ENCODE data around the gene RBM47.
"Not testable (repeated sequence)": the region's sequence is repeated elsewhere in the genome, so short reads cannot be mapped to it uniquely, and the experiment has no call there.

RBM47 gene

DNA sequence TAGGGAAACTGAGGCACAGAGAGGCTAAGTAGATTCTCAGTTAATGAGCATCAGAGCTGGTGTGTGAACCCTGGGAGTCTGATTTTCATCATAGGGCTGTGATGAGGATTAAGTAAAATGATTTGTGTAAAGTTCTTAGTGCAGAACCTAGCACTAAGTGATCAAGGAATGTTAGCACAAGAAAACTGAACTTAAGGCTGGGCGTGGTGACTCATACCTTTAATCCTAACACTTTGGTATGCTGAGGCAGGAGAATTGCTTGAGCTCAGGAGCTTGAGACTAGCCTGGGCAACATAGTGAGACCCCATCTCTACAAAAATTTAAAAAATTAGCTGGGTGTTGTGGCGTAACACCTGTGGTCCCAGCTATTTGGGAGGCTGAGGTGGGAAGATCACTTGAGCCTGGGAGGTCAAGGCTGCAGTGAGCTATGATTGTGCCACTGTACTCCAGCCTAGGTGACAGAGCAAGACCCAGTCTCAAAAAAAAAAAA is 183.4 kb downstream of the RBM47 start:
- CTCF ChIA-PET = interaction anchor here (0.6 to 1.0 kb wide), 2 partner anchors 129 to 816 kb away, joined by 3 to 4 read pairs; no protein-coding TSS in a partner anchor
- 0 out of 2 replicates have a peak, but pooled peaks have one; percentile 24 for TF ChIP-seq ZNF121 (tag by site-specific recombination; IDR thresholded peaks at IDR 0.05)
- POLR2A ChIA-PET; H3K4me3 ChIP-seq (ENCODE audit: low read depth, low read length); H3K4me1 ChIP-seq (ENCODE audit: control insufficient read depth, insufficient read depth, low read length); H3K27ac ChIP-seq (ENCODE audit: extremely low read depth, low read depth, low read length); H3K9me3 ChIP-seq (ENCODE audit: control insufficient read depth, insufficient read depth, low read depth, low read length); H3K36me3 ChIP-seq (ENCODE audit: control insufficient read depth in 2 of 2, insufficient read depth in 1 of 2, low read length in 2 of 2): not testable (repeated sequence)

DNA sequence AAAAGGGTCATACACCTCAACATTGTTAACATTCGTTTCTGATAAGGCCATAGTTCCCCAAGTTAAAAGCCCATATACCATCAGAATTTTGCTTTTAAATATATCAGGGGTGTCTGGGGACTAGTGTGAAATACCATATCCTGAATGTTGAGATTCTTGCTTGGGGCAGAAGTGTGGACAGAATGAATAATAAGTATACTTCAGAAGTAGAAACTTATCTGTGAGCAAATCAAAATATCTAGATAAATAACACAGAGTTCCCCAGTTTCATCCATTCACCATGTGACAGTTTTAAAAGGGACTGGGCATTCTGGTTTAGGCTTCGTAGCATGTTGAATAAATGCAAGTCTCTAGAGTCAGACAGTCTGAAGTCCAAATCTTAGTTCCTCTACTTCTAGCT is 184.0 kb downstream of the RBM47 start:
- H3K4me3 ChIP-seq (ENCODE audit: low read depth, low read length) = no peak overlapping the region
- CTCF ChIA-PET = interaction anchor here (1.0 kb wide), 1 partner anchor 128 kb away, joined by 4 read pairs; no protein-coding TSS in a partner anchor
- H3K27ac ChIP-seq (ENCODE audit: extremely low read depth, low read depth, low read length) = no peak overlapping the region
- H3K4me1 ChIP-seq (ENCODE audit: control insufficient read depth, insufficient read depth, low read length) = no peaks in the 10 kb centered on the region
- no peaks in the 10 kb centered on the region for H3K36me3 ChIP-seq (ENCODE audit: control insufficient read depth in 2 of 2, insufficient read depth in 1 of 2, low read length in 2 of 2)
- POLR2A ChIA-PET = no interaction called here
- TF ChIP-seq ZNF114 (tag by site-specific recombination; IDR thresholded peaks at IDR 0.05) (no peak), KLF1 (tag by site-specific recombination; IDR thresholded peaks at IDR 0.05) (no peak)
- TF ChIP-seq, protein P1, sequence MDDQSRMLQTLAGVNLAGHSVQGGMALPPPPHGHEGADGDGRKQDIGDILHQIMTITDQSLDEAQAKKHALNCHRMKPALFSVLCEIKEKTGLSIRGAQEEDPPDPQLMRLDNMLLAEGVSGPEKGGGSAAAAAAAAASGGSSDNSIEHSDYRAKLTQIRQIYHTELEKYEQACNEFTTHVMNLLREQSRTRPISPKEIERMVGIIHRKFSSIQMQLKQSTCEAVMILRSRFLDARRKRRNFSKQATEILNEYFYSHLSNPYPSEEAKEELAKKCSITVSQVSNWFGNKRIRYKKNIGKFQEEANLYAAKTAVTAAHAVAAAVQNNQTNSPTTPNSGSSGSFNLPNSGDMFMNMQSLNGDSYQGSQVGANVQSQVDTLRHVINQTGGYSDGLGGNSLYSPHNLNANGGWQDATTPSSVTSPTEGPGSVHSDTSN (CRISPR knock-in tag; IDR thresholded peaks at IDR 0.05) = no peak
- H3K9me3 ChIP-seq (ENCODE audit: control insufficient read depth, insufficient read depth, low read depth, low read length) = no peaks in the 10 kb centered on the region

DNA sequence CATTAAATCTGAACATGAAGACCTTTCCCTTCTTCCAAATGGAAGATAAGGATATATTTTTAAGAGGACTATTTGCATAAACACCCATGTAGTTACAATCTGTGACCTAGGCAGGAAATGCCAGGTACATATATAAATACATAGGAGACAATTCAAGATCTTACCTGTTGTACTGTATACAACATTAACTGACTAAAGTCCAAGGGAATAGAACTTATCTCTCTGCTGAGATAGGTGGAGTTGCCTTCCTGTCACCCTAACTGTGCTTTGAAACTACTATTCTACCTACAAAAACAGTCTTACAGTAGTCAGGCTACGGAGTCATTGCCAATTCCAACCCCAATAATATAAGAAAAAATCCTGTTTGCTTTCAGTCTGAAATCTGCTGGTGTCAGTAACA is 188.2 kb downstream of the RBM47 start:
- H3K27ac ChIP-seq (ENCODE audit: extremely low read depth, low read depth, low read length) = no peak overlapping the region
- H3K4me3 ChIP-seq (ENCODE audit: low read depth, low read length) = no peak overlapping the region
- no peaks in the 10 kb centered on the region for H3K9me3 ChIP-seq (ENCODE audit: control insufficient read depth, insufficient read depth, low read depth, low read length)
- H3K4me1 ChIP-seq (ENCODE audit: control insufficient read depth, insufficient read depth, low read length) = no peaks in the 10 kb centered on the region
- peaks cover 0 to 14% of the 10 kb centered on the region in 2 experiments; a peak in 1 of 3 replicates for H3K36me3 ChIP-seq (ENCODE audit: control insufficient read depth in 2 of 2, insufficient read depth in 1 of 2, low read length in 2 of 2)
- TF ChIP-seq ZNF239 (tag by site-specific recombination; IDR thresholded peaks at IDR 0.05) = no peak
- TF ChIP-seq SALL2 (tag by site-specific recombination; IDR thresholded peaks at IDR 0.05; ENCODE audit: borderline replicate concordance) = no peak
- TF ChIP-seq, protein P2, sequence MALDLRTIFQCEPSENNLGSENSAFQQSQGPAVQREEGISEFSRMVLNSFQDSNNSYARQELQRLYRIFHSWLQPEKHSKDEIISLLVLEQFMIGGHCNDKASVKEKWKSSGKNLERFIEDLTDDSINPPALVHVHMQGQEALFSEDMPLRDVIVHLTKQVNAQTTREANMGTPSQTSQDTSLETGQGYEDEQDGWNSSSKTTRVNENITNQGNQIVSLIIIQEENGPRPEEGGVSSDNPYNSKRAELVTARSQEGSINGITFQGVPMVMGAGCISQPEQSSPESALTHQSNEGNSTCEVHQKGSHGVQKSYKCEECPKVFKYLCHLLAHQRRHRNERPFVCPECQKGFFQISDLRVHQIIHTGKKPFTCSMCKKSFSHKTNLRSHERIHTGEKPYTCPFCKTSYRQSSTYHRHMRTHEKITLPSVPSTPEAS (tag by site-specific recombination; IDR thresholded peaks at IDR 0.05) = no peak
- TF ChIP-seq ZNF670 (tag by site-specific recombination; IDR thresholded peaks at IDR 0.05; ENCODE audit: low read depth) = no peak
- no peak for TF ChIP-seq ZNF138 (tag by site-specific recombination; IDR thresholded peaks at IDR 0.05; ENCODE audit: borderline replicate concordance)
- TF ChIP-seq KLF1 (tag by site-specific recombination; IDR thresholded peaks at IDR 0.05) = no peak
- no peak for TF ChIP-seq ZNF623 (tag by site-specific recombination; IDR thresholded peaks at IDR 0.05)
- no peak for TF ChIP-seq ZFHX2 (tag by site-specific recombination; conservative IDR thresholded peaks at IDR 0.05)
- TF ChIP-seq ZBTB7A (tag by site-specific recombination; IDR thresholded peaks at IDR 0.05; ENCODE audit: low read depth) = no peak
- no peak for TF ChIP-seq ZNF830 (tag by site-specific recombination; IDR thresholded peaks at IDR 0.05; ENCODE audit: low read depth)
- no peak for TF ChIP-seq ZNF549 (tag by site-specific recombination; IDR thresholded peaks at IDR 0.05)
- TF ChIP-seq ZNF157 (tag by site-specific recombination; IDR thresholded peaks at IDR 0.05) = no peak
- TF ChIP-seq KLF7 (tag by site-specific recombination; IDR thresholded peaks at IDR 0.05; ENCODE audit: borderline replicate concordance) = no peak
- TF ChIP-seq ZNF311 (tag by site-specific recombination; IDR thresholded peaks at IDR 0.05; ENCODE audit: borderline replicate concordance) = no peak
- TF ChIP-seq, protein P3, sequence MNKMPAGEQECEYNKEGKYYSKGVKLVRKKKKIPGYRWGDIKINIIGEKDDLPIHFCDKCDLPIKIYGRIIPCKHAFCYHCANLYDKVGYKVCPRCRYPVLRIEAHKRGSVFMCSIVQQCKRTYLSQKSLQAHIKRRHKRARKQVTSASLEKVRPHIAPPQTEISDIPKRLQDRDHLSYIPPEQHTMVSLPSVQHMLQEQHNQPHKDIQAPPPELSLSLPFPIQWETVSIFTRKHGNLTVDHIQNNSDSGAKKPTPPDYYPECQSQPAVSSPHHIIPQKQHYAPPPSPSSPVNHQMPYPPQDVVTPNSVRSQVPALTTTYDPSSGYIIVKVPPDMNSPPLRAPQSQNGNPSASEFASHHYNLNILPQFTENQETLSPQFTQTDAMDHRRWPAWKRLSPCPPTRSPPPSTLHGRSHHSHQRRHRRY (tag by site-specific recombination; IDR thresholded peaks at IDR 0.05) = no peak
- no peak for TF ChIP-seq ZNF426 (tag by site-specific recombination; IDR thresholded peaks at IDR 0.05)
- no peak for TF ChIP-seq ZNF248 (tag by site-specific recombination; IDR thresholded peaks at IDR 0.05)
- ChIA-PET POLR2A (no interaction called here), CTCF (no interaction called here)
